Embryonic facial prominence (tissue), 1 donor: ENCODE measurements around the gene TSR3.

ENCODE experiments used
- DNase-seq: peaks from one replicate; pipeline ENCODE4 v3.0.0-alpha.2; 2016; ENCODE audit errors: extremely low spot score

The TSR3 gene

GRCh38 chr16:1308977-1309885 is 42.4 kb downstream of the TSR3 start, which contains the start of gene UBE2I:
Gene UBE2I (plus strand): TSS chr16:1309636. CDS start chr16:1314031, 4,395 bp downstream.
- DNase-seq: peak; percentile 96

GRCh38 chr16:1308036-1308976 is 43.4 kb downstream of the TSR3 start:
- peak; percentile 23 for DNase-seq

GRCh38 chr16:1306334-1306733 is 45.3 kb downstream of the TSR3 start:
- no peak for DNase-seq

GRCh38 chr16:1305823-1306222 is 45.9 kb downstream of the TSR3 start:
- no peak for DNase-seq

GRCh38 chr16:1301562-1301961 is 50.1 kb downstream of the TSR3 start:
- DNase-seq: no peak

GRCh38 chr16:1300664-1301476 is 50.8 kb downstream of the TSR3 start:
- DNase-seq: no peak

- no peak for DNase-seq
Measured at GRCh38 chr16:1299868-1300203, 51.8 kb downstream of the TSR3 start.
